GM18951 (cell line): ENCODE measurements around the gene ABCB10.
"Not testable (repeated sequence)": the region's sequence is repeated elsewhere in the genome, so short reads cannot be mapped to it uniquely, and the experiment has no call there.

Experiments
- POLR2A ChIP-seq: IDR thresholded peaks from 4 replicates; pipeline ENCODE4 v1.6.1; 2011; ENCODE audit warnings: mild to moderate bottlenecking; ENCODE audit not compliant: insufficient read length, insufficient read depth; ENCODE audit errors: extremely low read depth
- in situ Hi-C: fragments of 300-500 bp; cut with MboI; formaldehyde crosslinking; loops from one replicate; pipeline ENCODE4 v1.12.0; 2022; ENCODE audit warnings: low sequenced_read_pairs, mixed read lengths, inconsistent platforms; ENCODE audit not compliant: unreplicated experiment

Gene ABCB10

GRCh38 chr1:229562686-229563085 is 4.2 kb upstream of the ABCB10 start:
- TF ChIP-seq POLR2A, result no peak
- in situ Hi-C loops, result no loop called here

GRCh38 chr1:229561141-229561540 is 2.6 kb upstream of the ABCB10 start:
- in situ Hi-C loops, result no loop called here
- no peak for TF ChIP-seq POLR2A

GRCh38 chr1:229560124-229560523 is 1.6 kb upstream of the ABCB10 start:
- in situ Hi-C loops, result not testable (repeated sequence)

DNA sequence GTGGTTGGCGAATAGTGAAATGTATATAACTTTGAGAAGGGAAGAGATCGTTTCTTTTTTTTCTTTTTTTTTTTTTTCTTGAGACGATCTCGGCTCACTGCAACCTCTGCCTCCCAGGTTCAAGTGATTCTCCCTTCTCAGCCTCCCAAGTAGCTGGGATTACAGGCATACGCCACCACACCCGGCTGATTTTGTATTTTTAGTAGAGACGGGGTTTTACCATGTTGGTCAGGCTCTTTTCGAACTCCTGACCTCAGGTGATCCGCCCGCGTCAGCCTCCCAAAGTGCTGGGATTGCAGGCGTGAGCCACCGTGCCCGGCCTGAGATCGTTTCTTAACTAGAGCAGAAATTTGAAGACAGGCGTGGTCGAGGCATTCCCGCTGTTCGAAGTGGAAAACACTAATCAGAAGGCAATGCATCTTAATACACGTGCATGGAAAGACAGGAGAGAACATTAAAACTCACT is 862 bp upstream of the ABCB10 start:
- in situ Hi-C loops, result not testable (repeated sequence)

GRCh38 chr1:229557913-229558414 is 543 bp downstream of the ABCB10 start:
- in situ Hi-C loops, result no loop called here
- TF ChIP-seq POLR2A, result no peak

- in situ Hi-C loops, result no loop called here
- TF ChIP-seq POLR2A, result no peak
Measured at GRCh38 chr1:229557200-229557850, 1.2 kb downstream of the ABCB10 start.

GRCh38 chr1:229554886-229555621 is 3.5 kb downstream of the ABCB10 start:
- TF ChIP-seq POLR2A, result no peak
- in situ Hi-C loops, result no loop called here

DNA sequence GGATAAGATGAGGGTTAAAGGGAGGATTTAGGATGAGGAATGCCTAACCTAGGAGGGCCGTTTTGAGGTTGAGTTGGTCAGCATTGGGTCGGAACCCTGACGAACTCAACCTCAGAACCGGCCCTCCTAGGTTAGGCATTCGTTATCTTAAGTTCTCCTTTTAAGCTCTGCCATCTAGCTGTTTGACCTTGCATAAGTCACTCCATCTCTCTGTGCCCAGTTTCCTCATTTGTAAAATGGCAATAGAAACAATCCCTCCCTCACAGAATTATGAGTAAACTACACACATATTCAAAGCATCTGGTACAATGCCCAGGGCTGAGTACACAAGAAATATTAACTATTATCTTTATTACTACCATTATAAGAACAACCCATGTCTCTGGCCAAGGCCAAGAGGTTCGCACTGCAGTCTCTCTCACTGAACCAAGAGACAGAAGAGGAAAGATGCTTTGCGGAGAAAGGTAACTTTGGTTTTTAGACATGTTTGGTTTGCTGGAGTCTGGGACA is 4.8 kb downstream of the ABCB10 start:
- in situ Hi-C loops, result no loop called here
- no peak for TF ChIP-seq POLR2A

DNA sequence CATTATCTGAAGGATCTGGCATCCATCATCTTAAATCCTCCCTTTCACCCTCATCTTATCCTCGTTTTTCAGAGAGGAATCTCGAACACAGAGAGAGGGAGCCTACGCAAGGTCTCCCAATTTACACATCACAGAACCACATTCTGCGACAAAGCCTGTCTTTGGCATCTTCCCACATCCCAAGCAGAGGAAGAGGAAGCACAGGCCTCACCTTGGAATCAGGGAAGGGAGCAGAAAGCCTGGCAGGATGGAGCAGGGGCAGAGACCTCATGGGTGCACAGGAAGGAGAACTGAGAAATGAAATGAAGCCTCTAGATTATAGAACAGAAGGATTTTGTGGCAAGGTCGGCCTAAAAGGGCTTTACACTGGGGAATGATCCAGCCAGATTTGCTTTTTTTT is 5.8 kb downstream of the ABCB10 start:
- no peak for TF ChIP-seq POLR2A
- in situ Hi-C loops, result no loop called here

GRCh38 chr1:229550812-229551567 is 7.5 kb downstream of the ABCB10 start:
- in situ Hi-C loops, result no loop called here
- no peak for TF ChIP-seq POLR2A

DNA sequence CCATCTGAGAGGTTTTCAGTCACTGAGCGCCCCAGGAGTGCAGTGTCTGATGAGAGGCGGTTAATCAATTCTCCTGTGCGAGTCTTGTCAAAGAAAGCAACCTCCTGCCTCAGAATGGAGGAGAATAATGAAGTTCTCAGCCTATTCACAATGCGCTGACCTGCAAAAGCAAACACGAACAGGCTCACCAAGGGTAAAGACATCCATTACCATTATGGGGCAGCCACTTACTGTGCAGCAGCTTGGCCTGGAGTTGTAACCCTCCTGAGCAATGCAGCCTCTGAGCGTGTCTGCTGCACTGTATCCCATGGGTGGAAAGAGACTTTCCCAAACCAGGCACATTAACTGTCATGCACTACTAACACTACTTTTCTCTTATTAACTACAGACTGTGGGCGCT is 11.0 kb downstream of the ABCB10 start:
- in situ Hi-C loops, result no loop called here
- TF ChIP-seq POLR2A, result no peak

DNA sequence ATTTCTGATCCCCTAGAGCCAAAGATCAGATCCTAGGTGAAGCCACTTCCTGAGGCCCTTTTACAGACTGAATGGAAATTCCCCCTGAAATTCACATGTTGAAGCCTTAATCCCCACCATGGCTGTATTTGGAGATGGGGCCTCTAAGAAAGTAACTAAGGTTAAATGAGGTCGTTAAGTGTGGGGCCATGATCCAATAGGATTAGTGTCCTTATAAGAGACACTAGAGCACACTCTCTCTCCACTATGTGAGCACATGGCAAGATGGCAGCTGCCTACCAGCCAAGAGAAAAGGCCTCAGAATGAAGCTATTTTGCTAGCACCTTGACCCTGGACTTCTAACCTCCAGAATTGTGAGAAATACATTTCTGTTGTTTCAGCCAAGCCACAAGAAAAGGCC is 13.9 kb downstream of the ABCB10 start:
- TF ChIP-seq POLR2A, result no peak
- in situ Hi-C loops, result no loop called here

DNA sequence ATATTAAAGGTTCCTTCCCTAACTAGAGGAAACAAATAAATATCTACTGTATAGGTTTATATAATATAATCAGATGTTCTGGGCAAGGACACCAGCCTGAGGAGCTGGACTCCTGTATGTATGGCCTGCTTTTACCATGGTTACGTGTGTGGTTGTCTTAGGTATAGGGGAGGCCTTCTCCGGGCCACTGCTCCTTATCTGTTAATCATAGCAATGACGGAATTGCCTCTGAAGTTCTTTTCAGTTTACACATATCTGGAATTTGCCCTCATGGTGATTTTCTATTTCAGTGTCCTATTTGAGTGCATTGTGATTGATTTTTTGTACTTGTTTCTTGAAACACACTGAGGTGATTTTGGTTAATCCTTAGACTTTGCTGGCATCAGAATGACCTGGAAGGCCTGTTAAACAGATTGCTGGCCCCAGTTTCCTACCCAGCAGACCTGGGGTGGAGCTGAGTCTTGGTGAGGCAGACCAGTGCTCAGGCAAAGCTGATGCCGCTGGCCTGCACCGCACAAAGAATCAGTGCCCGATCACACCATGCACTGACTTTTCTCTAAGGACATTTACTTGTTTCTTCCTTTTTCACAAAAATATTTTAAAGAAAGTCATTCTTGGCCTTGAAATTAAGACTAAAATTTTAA is 18.5 kb downstream of the ABCB10 start:
- in situ Hi-C loops, result no loop called here
- TF ChIP-seq POLR2A, result no peak
